ENCODE results near the gene SYPL2.

DNA sequence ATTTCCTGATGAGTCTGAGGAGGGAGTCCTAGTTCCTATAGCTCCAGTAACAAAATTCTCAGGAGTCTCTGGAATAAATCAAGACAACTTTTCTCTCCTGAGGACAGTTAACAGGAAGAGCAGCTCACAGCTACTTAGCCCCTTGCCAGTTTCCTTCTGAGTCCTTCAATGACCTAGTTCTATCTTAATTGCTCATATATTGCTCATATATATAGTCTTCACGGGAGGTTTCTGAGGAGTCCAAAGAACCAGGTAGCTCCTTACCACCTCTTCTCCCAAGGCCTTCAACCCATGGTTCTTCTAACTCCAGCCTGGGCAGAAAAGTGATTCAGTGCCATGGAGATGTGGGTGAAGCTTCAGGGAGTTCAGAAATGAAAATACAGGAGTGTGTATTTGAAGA lies 38.6 kb downstream of the SYPL2 start:
- TF ChIP-seq, protein P1, sequence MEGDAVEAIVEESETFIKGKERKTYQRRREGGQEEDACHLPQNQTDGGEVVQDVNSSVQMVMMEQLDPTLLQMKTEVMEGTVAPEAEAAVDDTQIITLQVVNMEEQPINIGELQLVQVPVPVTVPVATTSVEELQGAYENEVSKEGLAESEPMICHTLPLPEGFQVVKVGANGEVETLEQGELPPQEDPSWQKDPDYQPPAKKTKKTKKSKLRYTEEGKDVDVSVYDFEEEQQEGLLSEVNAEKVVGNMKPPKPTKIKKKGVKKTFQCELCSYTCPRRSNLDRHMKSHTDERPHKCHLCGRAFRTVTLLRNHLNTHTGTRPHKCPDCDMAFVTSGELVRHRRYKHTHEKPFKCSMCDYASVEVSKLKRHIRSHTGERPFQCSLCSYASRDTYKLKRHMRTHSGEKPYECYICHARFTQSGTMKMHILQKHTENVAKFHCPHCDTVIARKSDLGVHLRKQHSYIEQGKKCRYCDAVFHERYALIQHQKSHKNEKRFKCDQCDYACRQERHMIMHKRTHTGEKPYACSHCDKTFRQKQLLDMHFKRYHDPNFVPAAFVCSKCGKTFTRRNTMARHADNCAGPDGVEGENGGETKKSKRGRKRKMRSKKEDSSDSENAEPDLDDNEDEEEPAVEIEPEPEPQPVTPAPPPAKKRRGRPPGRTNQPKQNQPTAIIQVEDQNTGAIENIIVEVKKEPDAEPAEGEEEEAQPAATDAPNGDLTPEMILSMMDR (IDR thresholded peaks at IDR 0.05): no peak
- TF ChIP-seq EZH2 (IDR thresholded peaks at IDR 0.05) (no peak), EZH2phosphoT487 (IDR thresholded peaks at IDR 0.05) (no peak)

Measured in neural progenitor cell (in vitro differentiated cells).